ENCODE measurements around the gene KLRF2. TPM values are rescaled to one million over a fixed set of nuclear protein-coding genes. Genes with fewer than 3 reads are reported as not detected.

KLRF2 gene
- polyA plus RNA-seq, 1 donor from 2014 or later: not detected

GRCh38 chr12:9943240-9943639 lies 62.0 kb downstream of the KLRF2 start:
- H3F3A ChIP-seq (ENCODE audit: insufficient read depth, low read length, poor library complexity, severe bottlenecking): no peaks in the 10 kb centered on the region
- no peak for TF ChIP-seq CTCF (IDR thresholded peaks at IDR 0.05; ENCODE audit: poor library complexity, severe bottlenecking)
- TF ChIP-seq POLR2AphosphoS5 (IDR thresholded peaks at IDR 0.05): no peak
- TF ChIP-seq RAD21 (conservative IDR thresholded peaks at IDR 0.05): no peak
- no peak for TF ChIP-seq EZH2 (IDR thresholded peaks at IDR 0.05; ENCODE audit: borderline replicate concordance, insufficient read depth, low read length, poor library complexity, severe bottlenecking)
- no peak for TF ChIP-seq TAF1 (IDR thresholded peaks at IDR 0.05; ENCODE audit: low read depth)
- TF ChIP-seq EP300 (conservative IDR thresholded peaks at IDR 0.05; ENCODE audit: poor library complexity, severe bottlenecking): no peak
- no peak for TF ChIP-seq MXI1 (conservative IDR thresholded peaks at IDR 0.05; ENCODE audit: poor library complexity, severe bottlenecking)
- TF ChIP-seq REST (IDR thresholded peaks at IDR 0.05; ENCODE audit: borderline replicate concordance): no peak
- TF ChIP-seq SMC3 (conservative IDR thresholded peaks at IDR 0.05; ENCODE audit: poor library complexity): no peak
- H3K9me3 ChIP-seq (ENCODE audit: low read length): no peaks in the 10 kb centered on the region
- H3K79me2 ChIP-seq (replicated peaks; ENCODE audit: insufficient read depth, low read length): no peaks in the 10 kb centered on the region
- no peak overlapping the region for H3K9ac ChIP-seq (ENCODE audit: low read length)
- H3K27me3 ChIP-seq (ENCODE audit: insufficient read depth, low read depth, low read length): no peaks in the 10 kb centered on the region
- no peaks in the 10 kb centered on the region for H4K20me1 ChIP-seq (ENCODE audit: insufficient read depth)
- no peak overlapping the region for H2AFZ ChIP-seq (ENCODE audit: low read depth, low read length)
- no peaks in the 10 kb centered on the region for H3K36me3 ChIP-seq (ENCODE audit: insufficient read depth, low read length)
- no peak overlapping the region for H3K4me2 ChIP-seq (ENCODE audit: low read length)
- H3K4me3 ChIP-seq (ENCODE audit: low read length): no peak overlapping the region
- H3K27ac ChIP-seq (ENCODE audit: low read length): peak overlapping the region; percentile 79
- H3K9me2 ChIP-seq (ENCODE audit: insufficient read depth, low read length): no peaks in the 10 kb centered on the region

GRCh38 chr12:9944391-9944790 lies 63.1 kb downstream of the KLRF2 start:
- Histone ChIP-seq H3K4me2 (ENCODE audit: low read length) (no peak overlapping the region), H4K20me1 (ENCODE audit: insufficient read depth) (no peaks in the 10 kb centered on the region), H3K79me2 (replicated peaks; ENCODE audit: insufficient read depth, low read length) (no peaks in the 10 kb centered on the region), H3K27ac (ENCODE audit: low read length) (no peak overlapping the region), H3F3A (ENCODE audit: insufficient read depth, low read length, poor library complexity, severe bottlenecking) (no peaks in the 10 kb centered on the region), H3K9me3 (ENCODE audit: low read length) (no peaks in the 10 kb centered on the region), H3K36me3 (ENCODE audit: insufficient read depth, low read length) (no peaks in the 10 kb centered on the region), H3K27me3 (ENCODE audit: insufficient read depth, low read depth, low read length) (no peaks in the 10 kb centered on the region), H3K9ac (ENCODE audit: low read length) (no peak overlapping the region), H3K4me3 (ENCODE audit: low read length) (no peak overlapping the region), H3K9me2 (ENCODE audit: insufficient read depth, low read length) (no peaks in the 10 kb centered on the region), H2AFZ (ENCODE audit: low read depth, low read length) (no peak overlapping the region)
- TF ChIP-seq EP300 (conservative IDR thresholded peaks at IDR 0.05; ENCODE audit: poor library complexity, severe bottlenecking): no peak
- TF ChIP-seq POLR2AphosphoS5 (IDR thresholded peaks at IDR 0.05): no peak
- no peak for TF ChIP-seq EZH2 (IDR thresholded peaks at IDR 0.05; ENCODE audit: borderline replicate concordance, insufficient read depth, low read length, poor library complexity, severe bottlenecking)
- no peak for TF ChIP-seq CTCF (IDR thresholded peaks at IDR 0.05; ENCODE audit: poor library complexity, severe bottlenecking)
- TF ChIP-seq TAF1 (IDR thresholded peaks at IDR 0.05; ENCODE audit: low read depth): no peak
- no peak for TF ChIP-seq MXI1 (conservative IDR thresholded peaks at IDR 0.05; ENCODE audit: poor library complexity, severe bottlenecking)
- TF ChIP-seq REST (IDR thresholded peaks at IDR 0.05; ENCODE audit: borderline replicate concordance): no peak
- TF ChIP-seq SMC3 (conservative IDR thresholded peaks at IDR 0.05; ENCODE audit: poor library complexity): no peak
- TF ChIP-seq RAD21 (conservative IDR thresholded peaks at IDR 0.05): no peak
